NOMO-1 (cell line): ENCODE results near the gene OBP2B.
"Not testable (repeated sequence)": the region's sequence is repeated elsewhere in the genome, so short reads cannot be mapped to it uniquely, and the experiment has no call there.

Experiments used
- DNase-seq, 2 experiments: peaks; one replicate each; lab custom pipeline; 2025; ENCODE audit not compliant: unreplicated experiment in 2 of 2; lab: John Stamatoyannopoulos, UW

Gene OBP2B

GRCh38 chr9:133223159-133223756 is 14.2 kb upstream of the OBP2B start:
- not testable (repeated sequence) for DNase-seq

- DNase-seq: not testable (repeated sequence)
These were observed 12.9 kb upstream of the OBP2B start for GRCh38 chr9:133221994-133222393.

- DNase-seq: no peak
These were observed 12.2 kb upstream of the OBP2B start for GRCh38 chr9:133221177-133221809.

DNA sequence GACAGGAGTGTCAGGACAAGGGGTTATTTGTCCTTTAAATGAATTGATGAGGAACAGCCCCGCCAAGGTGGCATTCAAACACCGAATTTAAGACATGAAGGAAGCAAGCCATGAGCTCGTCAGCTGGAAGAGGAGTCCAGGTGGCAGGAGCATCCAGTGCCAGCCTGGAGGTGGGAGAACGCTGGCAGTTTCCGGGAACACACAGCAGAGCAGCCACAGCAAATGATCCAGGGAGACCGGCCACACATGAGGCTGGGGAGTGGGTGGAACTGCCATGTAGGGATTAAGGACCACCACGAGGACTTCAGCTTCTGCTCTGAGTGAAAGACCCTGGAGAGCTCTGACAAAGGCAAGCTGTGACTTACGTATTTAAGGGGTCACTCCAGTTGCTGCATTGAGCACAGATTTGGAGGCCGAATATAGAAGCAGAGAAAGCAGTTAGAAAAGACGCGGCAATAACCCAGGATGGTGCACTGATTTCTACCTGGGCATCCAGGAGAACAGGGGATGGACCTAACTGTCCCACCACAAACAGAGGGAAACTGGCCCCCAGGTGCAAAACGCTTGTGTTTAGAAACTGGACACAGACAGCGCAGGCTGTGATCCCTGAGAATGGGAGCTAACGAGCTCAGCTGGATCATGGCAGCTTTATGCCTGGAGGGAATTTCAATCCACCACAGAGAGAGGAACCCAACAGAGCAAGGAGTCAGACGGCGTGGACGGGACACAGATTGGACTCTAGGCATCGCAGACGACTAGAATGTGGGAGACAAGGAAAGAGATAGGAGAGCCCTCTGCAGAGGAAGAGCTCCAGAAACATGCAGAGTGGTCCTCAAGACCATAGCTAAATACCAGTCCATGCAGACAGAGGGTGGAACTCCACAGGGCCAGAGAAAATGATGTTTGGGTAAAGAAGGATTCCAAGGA is 9.3 kb upstream of the OBP2B start:
- not testable (repeated sequence) for DNase-seq

DNA sequence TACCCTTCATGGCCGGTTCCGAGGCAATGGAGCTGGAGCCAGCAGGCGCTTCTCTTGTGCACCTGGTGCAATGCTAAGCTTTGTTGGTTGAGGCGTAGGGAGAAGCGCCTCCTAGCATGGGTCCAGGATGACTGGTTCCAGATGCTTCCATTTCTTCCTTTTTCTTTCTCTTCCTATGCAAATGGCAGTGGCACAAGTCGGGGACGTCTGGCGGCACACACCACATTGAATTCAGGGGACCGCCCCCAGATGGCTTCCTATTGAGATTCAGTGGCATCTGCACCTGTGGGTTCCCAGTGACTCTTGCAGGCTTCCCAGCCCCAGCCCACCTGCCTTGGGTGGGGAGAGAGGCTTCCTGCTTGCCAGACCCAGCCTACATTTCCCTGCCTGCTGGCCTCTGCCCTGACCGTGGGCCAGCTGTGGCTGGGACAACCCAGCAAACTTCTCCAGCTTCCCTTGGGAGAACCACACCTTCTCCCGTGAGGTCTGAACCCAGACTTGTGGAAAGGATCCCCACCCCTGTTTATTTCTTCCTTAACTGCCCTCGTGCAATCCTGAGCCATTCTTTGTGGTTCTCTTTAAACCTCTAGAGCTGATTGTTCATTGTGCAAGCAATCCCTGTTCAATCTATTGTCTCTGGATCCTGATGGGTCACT is 8.4 kb upstream of the OBP2B start:
- DNase-seq: not testable (repeated sequence)

DNA sequence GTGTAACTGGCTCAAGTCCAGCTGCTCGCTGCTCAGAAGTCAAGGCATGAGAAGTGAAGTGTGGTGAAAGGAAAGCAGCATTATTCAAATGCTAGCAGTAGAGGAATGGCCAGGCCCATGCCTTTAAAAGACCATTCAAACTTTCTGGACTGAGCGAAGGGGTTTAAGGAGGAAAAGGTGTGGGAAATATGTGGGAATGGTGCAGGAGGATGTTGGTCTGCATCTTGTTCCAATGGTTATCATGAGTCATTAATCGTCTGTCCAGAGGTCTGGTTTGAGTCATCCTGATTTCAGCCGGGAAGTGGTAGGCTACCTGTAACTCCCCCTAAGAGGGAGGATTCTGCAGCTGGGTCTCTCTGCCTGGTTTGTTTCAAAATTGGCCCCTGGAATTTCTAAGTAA is 5.2 kb upstream of the OBP2B start:
- DNase-seq: not testable (repeated sequence)

DNA sequence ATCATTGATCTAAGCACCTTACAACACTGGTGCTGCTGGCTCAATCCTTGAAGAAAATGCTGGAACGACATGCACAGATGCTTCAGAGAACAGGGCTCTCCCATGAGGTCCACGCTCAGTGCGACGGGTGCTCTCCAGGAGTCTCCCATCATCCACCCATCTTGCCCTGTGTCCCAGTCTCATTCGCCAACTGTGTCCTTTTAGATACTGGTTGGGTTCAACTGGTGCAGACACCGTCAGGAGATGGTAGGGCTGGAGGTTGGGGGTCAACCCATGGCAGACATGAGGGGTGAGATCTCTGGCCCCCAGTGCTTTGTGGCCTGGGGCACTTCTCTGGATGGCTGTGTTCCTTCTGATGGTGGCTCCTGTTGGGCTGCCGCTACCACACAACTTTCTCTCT is 1.6 kb upstream of the OBP2B start:
- DNase-seq: no peak

DNA sequence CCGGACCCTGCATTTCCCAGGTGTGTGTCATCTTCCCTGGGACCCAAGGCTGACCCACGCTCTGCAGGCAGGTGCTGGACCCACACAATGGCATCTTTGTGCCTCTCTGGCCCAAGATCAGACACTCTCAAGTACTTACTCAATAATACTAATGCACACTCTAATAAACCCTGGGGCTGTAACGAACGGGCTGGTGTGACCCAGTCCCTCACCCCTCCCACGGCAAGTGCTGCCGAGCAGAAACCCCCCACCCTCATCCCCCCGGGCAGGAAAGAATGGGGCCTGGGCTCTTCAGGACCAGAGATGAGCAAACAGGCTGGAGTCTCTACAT is 1.1 kb upstream of the OBP2B start:
- no peak for DNase-seq

GRCh38 chr9:133209327-133210201 is 514 bp upstream of the OBP2B start:
- not testable (repeated sequence) for DNase-seq

DNA sequence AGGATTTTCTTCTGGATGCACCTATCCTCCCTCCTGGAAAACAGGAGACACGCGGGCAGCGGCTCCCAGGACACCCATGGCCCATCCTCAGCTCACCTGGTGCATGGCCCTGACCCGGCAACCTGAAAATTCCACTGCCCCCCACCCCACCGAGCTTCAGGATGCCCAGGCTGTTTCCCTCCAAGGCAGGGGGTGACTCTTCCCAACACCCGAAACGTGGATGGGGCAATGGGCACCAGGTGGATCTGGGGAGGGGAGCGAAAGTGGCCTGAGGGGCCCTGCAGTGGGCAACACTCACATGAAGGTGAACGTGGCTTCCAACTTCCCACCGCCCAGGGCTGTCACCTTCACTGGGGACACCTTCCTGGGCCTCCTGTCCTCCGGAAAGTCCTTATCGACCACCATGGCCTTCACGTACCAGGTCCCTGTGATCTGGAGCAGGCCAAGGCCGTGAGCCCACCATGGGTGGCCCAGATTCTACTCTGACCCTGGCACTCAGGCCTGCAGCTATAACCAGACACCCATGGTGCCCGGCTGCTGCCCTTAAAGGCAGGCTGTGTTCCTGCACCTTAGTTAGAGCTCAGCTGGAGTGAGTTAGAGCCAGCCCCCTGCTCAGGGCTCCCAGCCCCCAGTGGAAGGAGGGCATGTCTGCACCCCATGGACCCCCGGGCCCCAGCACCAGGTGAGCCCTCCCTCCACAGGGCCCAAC is 725 bp downstream of the OBP2B start:
- DNase-seq: not testable (repeated sequence)

DNA sequence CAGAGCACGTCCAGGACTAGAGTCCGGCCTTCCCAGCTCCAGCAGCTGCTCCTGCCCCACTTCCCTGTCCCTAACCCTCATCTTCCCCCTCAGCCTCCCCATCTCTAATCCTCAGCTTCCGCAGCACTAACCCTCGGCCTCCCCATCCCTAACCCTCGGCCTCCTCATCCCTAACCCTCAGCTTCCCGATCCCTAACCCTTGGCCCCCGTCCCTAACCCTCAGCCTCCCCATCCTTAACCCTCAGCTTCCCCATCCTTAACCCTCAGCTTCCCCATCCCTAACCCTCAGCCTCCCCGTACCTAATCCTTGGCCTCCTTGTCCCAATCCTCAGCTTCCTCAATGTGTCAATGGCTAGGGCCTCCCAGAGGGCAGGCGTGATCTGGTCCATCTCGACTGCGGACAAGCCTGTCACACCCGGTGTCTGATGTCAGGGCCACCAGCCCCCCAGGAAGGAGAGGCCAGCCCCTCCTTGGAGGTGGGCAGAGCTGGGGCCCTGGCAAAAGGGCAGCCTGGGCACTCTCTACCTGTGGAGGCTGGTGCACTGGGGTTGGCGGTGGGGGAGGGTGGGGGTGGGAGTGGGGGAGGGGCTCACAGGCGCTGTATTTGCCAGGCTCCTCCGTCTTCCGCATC is 1.4 kb downstream of the OBP2B start:
- no peak for DNase-seq

GRCh38 chr9:133207021-133207531 is 2.0 kb downstream of the OBP2B start:
- no peak for DNase-seq

GRCh38 chr9:133205996-133206931 is 2.8 kb downstream of the OBP2B start:
- DNase-seq: no peak

DNA sequence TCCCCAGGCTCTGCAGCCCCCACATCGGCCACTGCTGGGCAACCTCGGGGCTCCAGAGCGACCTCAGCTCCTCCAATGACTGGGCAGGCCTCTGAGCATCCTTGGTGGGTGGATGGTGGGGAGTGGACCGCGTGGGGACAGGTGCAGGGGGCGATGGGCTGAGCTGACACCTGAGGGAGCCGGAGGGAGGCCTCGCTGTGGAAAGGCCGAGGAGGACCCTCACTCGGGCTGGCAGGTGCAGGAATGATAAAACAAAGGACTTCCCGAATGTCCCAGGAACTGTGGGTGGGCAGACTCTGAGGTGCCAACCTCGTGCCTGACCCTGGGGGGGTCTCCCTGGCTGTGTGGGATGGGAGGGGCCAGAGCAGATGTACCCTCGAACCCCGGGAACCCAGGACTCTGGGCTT is 3.6 kb downstream of the OBP2B start:
- DNase-seq: not testable (repeated sequence)

GRCh38 chr9:133204993-133205336 is 4.1 kb downstream of the OBP2B start:
- no peak for DNase-seq

- DNase-seq: no peak
These were observed 4.6 kb downstream of the OBP2B start for GRCh38 chr9:133204335-133204992.

- no peak for DNase-seq
These were observed 5.5 kb downstream of the OBP2B start for GRCh38 chr9:133203506-133204075.
